Inflammatory macrophage (primary cell): ENCODE results near the gene ADRA2B.
"Not testable (repeated sequence)": the region's sequence is repeated elsewhere in the genome, so short reads cannot be mapped to it uniquely, and the experiment has no call there.

Experiments
- DNase-seq, 2 donors: peaks; one replicate each; pipeline ENCODE4 v3.0.0-alpha.2; 2020 to 2022

The ADRA2B gene

DNA sequence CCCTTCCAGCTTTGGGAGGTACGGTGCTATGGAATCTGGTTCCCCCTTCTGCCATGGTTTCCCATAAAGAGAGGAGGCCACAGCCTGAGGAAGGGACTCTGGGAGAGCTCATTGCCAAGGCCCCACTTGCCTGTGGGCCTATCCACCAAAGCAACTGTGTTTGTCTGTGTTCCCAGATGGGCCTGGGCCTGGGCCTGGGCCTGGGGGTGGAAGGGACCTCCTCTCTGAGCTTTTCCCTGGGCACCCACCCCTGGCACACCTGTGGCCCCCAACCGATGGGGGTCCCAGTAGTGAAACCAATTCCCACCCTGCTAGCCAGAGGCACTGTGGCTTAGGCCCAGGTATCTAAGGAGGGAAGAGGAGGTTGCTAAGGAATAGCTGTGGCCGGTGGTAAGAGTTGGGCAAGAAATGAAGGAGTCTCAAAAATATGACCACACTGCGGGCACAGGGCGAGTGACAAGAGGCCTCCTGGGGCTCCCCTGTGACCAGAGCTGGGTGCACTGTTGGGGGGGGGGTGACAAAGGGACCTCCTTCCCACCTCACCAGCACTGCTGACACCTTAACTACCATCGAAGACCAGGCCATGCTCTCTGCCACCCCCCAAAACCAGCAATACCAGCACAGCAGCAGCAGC, 33.8 kb upstream of the ADRA2B start:
- DNase-seq = no peak

DNA sequence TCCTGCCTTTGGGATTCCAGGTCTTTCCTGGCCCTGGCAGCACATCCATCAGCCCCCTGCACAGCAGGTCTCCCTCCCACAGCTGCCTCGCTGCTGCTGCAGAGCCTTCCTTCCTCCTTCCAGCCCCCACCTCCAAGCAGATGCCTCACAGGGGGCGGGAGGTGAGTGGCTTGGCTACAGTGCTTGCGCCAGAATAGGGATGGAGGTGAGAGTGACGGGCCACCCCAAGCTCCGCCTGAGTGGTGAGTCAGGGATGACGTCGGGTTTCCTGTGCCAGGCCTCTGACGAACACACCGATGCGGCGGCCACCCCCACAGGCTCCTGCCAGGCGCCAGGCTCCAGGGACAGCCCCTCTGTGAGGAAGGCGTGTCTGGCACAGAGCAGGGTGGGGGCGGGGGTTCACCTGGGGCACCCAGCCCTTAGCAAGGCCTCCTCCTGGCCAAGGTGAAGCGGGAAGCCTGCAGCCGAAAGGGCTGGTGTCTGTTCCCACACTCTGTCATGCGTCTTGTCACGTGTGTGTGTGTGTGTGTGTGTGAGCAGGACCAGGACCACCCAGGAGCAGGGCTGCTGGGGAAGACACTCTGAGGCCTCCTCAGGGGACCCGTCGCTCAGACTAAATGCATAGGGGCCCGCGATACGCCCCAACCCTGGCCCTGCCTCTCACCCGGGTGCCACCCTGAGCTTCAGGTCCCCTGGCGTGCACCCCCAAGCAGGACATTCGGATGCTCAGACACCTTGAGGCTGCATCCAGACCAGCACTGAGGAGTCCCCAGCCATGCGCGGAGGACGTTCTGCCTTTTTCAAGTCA, 32.2 kb upstream of the ADRA2B start:
- DNase-seq = peak; percentile 66 to 83

DNA sequence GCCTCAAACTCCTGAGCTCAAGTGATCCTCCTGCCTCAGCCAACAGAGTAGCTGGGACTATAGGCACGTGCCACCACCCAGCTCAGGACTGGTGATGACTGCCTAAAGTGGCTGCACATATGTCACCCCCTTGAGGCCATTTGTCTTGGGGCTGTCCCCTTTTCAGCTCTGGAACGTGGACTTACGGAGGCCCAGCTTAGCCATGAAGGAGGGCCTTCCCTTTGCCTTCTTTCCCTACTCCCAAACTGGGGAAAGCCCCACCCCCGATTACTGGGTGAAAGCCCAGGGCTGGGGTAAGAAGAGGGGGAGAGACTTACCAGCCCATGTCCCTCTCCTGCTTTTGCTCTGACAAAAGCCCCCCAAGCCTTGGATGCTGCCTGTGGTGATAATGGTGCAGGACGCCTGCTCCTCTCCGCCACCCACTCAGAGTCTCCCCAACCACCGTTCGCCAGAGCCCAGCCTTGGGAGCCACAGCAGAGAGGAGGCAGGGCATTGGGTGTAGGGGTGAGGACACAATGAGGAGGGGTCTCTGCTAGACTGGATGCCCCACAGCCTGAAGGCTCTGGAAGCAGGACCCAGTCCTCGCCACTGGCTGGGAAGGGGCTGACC, 31.3 kb upstream of the ADRA2B start:
- DNase-seq = no peak

DNA sequence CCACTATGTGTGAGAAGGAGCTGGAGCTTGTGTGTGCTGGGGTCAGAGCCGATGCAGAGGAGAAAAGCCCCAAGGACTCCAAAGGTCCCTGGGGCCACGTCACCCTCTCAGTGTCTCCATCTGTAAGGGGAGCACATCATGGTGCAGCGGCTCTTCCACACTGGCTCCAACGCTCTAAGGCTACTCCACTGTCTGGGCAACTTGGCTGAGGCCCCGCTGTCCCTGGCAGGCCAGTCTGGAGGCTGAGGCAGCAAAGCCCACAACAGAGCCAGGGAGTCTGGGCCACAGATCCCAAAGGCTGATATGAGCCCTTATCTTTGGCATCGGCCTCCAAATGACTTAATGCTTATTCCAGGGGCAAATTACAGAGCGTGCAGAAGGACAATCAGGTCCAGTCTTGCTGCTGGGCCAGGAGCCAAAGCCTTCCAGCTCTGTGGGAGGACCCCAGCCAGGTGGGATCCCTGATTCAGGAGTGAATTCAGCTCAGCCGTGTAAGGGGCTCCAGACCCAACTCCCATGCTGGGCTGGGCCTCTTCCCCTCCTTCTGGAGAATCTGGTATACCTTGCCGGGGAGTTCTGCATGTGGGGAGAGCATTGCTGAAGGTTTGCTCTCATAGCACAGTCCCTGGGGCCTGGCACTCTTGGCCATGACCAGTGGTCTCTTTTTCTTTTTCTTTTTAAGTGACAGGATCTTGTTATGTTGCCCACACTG, 30.7 kb upstream of the ADRA2B start:
- no peak for DNase-seq

DNA sequence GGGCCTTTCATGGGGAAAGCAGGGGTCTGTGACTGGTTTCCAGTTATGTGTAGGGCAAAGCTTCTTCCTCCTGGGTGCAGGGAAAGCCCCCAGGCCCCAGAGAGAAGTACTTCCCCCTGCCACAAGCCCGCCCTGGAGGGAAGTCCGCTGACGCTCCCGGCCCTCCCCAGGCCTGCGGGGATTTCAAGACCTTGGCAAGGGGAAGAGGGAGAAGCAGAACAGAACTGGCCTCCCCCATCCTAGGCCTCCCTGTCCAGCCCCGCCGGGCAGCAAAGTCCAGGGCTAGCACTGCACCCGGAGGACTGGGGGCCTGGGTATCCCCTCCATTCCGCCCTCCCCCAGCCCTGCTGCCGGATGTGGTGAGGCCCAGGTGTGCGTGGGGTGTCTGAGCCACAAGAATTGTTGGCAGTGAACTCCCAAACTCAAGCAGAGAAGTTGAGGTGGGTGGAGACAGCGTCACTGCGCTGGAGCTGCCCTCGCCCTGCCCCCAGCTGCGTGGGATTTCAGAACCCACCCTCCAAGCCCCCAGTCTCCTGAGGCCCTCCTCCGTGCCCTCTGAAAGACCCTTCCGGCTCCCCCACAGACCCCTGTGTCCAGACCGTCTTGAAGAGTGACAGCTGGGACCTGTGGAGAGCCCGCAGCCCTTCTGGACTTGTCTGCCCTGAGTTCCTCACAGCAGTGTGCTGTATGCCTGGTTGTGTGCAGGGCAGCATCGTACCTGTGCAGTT, 29.9 kb upstream of the ADRA2B start:
- peak; percentile 93 to 96 for DNase-seq

DNA sequence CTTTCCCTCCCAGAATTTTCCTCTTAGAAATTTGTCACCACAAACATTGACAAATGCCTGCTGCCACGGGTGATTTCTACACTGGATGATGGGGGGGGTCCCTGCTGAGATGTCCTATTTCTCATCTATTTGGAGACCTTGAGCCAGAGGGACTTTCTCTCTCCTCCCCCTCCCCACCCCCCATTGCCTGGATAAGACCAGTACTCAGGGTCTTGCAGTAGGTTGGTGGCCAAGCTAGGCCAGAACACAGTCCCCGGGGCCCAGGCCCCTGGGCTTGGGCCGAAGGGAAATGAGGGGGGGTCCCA, 29.4 kb upstream of the ADRA2B start:
- peak in 1 of 2 donors; percentile 54 for DNase-seq

DNA sequence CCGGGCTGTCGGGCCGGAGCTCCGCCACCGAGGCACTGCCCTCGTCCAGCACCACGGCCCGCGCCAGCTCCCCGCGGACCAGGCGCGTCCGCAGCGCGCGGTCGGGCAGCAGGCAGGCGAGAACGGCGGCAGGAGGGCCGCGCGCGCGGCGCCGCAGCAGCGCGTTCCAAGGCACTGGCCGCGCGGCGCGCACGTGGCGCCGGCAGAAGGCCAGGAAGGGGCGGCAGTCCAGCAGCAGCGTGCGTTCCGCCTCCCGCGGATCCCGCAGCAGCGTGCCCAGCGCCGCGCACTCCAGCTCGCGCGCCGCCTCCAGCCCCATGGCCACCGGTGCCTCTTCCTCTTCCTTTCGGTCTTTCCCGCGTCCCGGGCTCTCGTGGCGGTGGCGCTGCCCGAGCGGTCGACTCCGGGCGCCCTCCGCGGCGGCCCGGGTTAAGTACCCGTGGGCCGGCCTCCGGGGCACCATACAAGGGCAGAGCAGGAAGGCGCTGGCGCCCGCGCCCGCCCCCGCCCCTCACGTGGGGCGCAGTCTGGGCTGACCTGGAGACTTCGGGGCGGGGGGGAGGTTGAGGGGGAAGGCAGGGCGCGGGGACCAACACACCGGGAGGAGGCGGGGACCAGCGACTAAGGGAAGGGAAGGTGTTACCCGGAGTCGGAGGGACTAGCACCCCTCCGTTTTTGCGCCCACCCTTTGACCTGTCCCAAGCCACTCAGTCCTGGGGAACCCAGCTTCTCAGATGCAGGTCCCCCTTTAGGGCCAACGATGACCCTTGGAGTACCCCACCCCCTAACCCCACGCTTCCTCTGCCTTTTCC, 28.9 kb upstream of the ADRA2B start, which contains the start of gene DUSP2:
TSS of gene DUSP2 (minus strand) at position 405 of the 812 bp plus-strand sequence. CDS start at position 319, 86 bp downstream.
- DNase-seq = peak; percentile 86 to 96

DNA sequence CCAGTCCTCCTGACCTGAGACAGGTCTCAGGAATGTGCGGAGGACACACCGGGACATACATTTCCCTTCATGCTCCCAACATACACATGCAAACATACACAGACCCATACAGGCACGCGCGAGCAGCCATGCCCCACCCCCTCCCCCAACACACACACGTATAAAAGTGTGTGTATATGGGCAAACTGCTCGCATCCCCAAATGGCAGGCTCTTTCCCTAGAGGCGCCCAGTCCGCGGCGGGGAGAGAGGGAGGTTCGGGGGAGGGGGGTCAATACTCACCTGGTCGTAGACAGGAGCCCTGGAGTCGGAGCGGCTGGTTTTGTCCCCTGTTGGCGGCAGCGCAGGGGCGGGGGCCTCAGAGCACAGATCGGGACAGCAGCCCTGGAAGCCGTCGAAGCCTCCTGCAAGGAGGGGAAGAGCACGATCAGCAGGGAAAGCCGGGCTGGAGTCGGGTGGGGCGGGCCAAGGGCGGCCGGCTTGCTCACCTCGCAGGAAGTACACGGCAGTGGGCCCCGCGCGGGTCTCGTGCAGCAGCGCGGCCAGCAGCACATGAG, 28.2 kb upstream of the ADRA2B start:
- DNase-seq = peak in 1 of 2 donors; percentile 27

DNA sequence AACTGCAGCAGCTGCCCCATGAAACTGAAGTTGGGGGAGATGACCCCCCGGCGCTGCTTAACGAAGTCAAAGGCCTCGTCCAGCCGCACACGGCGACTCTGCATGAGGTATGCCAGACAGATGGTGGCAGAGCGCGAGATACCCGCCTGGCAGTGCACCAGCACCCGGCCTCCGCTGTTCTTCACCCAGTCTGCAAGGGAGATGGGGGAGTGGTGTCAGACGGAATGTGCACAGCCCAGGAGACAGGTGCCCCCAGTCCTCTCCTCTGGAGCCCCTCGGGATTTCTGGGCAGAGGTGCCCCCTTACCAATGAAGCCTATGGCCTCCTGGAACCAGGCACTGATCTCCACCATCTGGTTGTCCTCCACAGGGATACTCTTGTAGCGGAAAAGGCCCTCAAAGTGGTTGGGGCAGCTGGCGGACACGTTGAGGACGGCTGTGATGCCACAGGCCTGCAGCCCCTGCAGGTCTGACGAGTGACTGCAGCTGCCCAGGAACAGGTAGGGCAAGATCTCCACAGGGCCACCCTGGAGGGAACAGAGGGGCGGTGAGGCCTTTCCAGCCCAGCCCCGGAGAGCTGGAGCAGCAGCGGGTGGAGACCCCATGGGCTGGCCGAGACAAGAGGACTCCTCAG, 27.6 kb upstream of the ADRA2B start:
- DNase-seq = no peak

DNA sequence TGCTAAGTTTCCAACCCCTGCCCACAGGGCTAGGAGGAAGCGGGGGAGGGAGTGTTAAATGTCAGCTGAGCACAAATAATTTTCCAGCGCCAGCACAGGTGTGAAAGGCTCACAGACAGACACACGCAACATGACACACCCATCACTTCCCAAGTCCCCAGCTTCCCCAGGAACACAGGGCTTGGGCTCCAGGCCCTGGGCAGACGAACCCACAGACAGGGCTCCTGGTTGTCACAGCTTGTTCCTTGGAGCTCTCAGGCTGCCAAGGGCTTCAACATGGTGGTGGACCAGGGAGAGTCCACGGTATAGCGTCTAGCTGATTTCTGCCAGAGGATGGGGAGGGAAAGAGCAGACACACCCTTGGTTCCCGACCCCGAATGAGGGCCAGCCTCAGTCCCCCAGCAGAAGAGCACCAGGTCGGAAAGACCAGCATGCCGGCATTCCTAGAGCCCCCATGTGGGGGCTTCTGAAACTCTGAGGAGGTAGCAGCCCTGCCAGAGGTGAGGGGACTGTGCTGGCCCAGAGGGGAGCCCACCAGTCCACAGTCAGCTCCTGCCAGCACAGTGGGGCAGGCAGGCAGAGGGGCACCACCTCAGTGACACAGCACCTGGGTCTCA, 27.0 kb upstream of the ADRA2B start:
- no peak for DNase-seq

DNA sequence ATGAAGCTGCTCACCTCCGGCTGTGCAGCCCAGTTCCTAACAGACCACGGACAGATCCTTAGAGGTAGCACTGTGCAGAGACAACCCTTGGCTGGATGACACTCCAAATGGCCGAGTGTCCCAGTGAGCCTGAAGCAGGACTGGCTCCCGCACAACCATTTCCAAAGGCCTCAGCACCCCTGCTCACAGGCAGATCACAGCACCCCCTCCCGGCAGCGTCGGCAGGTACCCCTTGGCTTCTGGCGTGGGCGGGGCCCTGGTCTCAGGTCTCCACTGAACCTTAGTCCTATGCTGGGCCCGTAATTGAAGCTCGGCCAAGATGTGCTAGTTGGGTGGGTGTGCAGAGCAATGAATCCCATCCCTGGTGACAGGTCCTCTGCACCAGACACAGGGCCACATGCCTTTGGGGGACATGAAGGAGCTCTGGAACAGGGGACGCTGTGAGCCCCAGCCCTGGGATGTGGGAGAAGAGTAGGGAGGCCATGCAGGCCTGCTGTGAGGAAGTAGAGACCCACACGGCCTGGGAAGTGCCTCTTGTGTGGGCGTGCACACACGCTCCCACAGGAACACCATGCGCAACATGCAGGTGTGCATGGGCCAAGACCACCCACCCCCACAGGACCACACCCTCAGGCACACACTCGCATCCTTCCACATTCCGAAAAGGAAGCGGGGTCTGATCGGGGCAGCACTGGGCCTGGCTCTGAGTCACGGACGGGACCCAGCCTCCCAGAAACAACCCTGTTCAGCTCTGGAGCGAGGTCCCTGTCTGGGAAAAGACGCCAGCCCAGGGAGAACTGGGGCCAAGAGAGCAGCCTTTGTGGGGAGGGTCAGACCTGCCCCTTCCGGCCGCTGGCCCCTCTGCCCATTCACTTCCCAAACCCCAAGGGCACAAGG, 26.1 kb upstream of the ADRA2B start:
- peak in 1 of 2 donors; percentile 47 for DNase-seq

DNA sequence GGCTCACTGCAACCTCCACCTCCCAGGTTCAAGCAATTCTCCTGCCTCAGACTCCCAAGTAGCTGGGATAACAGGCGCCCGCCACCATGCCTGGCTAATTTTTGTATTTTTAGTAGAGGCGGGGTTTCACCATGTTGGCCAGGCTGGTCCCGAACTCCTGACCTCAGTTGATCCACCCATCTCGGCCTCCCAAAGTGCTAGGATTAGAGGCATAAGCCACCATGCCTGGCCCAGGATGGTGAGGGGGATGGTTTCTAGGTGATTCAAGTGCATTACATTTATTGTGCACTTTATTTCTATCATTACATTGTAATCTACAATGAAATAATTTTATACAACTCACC, 25.2 kb upstream of the ADRA2B start:
- not testable (repeated sequence) for DNase-seq

DNA sequence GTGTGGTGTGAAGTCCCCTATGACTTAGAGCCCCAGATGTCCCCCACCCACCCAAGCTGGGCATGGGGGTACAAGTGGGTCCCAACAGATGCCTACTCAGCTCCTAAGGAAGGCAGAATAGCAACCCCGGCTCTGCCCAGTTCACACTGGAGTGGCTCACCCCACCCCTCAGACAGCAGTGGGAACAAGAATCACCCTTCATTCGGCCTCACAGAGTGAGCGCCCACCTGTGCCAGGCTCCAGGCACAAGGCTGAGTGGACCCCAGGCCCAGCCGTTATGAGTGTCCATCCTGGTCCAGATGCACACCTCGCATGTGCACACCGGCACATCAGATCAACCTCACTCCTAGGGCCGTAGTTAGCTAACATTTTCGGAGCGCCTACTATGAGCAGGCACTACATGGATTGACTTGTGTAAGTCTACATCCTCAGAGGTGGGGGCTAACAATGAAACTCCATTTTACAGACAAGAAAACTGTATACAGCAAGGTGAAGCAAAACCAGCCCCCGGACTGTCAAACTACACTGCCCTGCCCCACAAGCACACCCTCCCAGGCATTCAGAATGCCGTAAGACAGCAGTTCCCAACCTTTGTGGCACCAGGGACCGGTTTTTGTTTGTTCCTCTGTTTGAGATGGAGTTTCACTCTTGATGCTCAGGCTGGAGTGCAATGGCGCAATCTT, 24.7 kb upstream of the ADRA2B start:
- DNase-seq = no peak

DNA sequence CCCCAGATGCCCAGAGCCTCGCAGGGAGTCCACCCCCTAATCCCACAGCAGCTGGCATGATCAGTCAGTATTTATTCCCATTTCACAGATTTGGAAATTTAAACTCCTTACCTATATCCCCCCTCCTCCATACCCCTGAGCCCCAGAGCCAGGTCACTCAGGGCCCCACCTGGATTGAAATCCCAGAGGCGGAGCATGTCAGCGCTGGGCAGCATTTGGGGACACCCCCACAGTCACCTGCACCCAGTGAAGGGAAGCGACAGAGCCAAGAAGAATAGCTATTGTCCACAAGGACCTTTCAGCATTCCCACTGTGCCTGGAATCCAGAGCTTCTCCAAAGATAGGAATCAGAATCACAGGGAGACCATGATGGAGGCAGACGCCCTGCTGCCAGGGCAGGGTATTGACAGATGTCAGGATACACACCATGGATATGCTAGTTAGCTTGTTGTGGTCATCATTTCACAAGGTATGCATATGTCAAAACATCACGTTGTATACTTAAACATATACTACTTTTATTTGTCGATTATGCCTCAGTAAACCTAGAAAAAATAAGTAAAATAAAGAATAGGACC, 22.9 kb upstream of the ADRA2B start:
- DNase-seq = no peak

DNA sequence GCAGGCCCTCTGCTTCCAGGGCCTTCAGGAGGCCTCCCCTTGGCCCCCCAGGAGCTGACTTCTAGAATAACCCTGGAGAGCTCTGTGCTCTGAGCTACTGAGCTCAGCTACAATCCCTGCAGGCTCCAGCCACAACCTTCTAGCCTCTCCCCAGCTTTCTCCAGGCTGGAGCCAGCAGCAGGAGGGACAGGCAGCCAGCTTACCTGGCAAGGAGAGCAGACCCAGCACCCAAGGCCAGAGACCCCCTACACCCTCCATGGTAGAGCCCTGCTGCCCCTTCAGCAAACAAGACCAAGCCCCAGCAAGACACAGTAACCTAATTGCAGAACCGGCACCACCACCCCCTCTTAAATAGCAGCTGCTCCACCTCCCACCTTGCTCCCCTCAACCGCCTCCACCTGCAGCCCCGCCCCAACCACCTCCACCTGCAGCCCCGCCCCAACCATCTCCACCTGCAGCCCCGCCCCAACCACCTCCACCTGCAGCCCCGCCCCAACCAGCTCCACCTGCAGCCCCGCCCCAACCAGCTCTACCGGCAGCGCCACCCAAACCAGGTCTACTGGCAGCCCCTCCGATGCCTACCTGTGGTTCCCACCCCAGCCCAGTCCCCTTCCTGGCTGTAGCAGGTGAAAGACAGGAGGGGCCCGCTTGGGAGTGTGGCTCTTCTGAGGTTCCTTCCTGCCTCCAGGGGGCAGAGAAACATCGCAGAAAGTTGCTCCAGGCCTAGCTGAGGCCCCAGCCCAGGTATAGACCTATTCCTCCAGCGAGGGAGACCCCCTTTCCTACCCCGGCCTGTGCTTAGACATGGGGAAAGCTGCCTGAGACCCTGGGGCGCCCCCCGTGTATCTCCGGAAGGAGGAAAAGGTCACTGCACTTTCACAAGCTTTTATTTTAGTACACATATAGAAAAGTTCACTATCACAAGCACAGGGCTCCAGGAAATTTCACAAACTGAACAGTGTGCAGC, 22.1 kb upstream of the ADRA2B start, which contains the start of gene ASTL:
TSS of gene ASTL (minus strand) at position 324 of the 967 bp plus-strand sequence. CDS start at position 258, 66 bp downstream.
- peak in 1 of 2 donors; percentile 48 for DNase-seq

DNA sequence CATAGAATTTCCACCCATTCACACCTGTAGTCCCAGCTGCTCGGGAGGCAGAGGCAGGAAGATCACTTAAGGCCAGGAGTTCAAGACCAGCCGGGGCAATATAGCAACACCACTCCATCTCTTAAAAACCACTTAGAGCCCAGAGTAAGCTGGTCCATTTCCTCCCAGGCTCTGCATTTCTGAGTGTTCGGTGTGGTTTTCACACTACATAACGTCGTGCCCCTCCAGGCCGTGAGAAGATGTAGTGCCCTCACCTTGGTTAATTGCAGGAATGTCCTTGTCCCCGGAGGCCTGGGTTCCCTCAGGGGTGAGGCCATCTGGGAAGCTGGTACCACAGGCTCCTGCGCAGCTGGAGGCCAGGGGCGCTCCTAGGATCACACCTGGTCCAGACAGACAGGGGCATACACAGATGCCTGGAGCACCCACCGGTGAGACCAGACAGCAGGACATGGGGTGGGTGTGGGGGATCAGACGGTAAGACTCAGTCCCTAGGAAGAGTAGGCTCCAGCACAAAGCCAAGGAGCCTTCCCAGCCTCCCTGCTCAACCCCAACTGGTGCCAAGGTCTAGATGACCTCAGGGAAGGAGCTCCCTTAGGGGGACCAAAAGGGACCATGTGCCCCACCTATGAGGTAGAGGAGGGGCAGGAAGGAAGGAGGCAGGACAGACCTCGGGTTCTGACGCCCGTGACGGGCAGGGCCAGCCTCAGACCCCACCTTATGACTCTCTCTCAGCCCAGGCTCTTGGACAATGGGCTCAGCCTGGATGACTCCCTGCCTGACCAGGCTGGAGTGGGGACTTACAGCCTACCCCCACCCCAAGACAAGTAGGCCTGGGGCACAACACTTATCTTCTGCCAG, 21.2 kb upstream of the ADRA2B start:
- no peak for DNase-seq
